ENCODE data around the gene GAL.

Gene GAL

GRCh38 chr11:68659158-68659921 is 25.0 kb upstream of the GAL start:
- DNase-seq = no peak

GRCh38 chr11:68660066-68660810 is 24.1 kb upstream of the GAL start:
- no peak for DNase-seq

GRCh38 chr11:68661014-68661413 is 23.3 kb upstream of the GAL start:
- no peak for DNase-seq

- DNase-seq = no peak
Observed at GRCh38 chr11:68661697-68662603, 22.4 kb upstream of the GAL start.

GRCh38 chr11:68663482-68664010 is 20.8 kb upstream of the GAL start:
- DNase-seq = no peak

- no peak for DNase-seq
Observed at GRCh38 chr11:68664141-68664540, 20.2 kb upstream of the GAL start.

- no peak for DNase-seq
Observed at GRCh38 chr11:68664906-68665305, 19.4 kb upstream of the GAL start.

GRCh38 chr11:68665436-68665835 is 18.9 kb upstream of the GAL start:
- no peak for DNase-seq

- DNase-seq = no peak
Observed at GRCh38 chr11:68666849-68667248, 17.5 kb upstream of the GAL start.

- no peak for DNase-seq
Observed at GRCh38 chr11:68667511-68668500, 16.5 kb upstream of the GAL start.

- no peak for DNase-seq
Observed at GRCh38 chr11:68669301-68670090, 14.8 kb upstream of the GAL start.

GRCh38 chr11:68670208-68670992 is 13.9 kb upstream of the GAL start:
- DNase-seq = no peak

- no peak for DNase-seq
Observed at GRCh38 chr11:68673306-68673945, 10.9 kb upstream of the GAL start.

GRCh38 chr11:68673991-68674390 is 10.4 kb upstream of the GAL start:
- no peak for DNase-seq

- no peak for DNase-seq
Observed at GRCh38 chr11:68674461-68674860, 9.9 kb upstream of the GAL start.

GRCh38 chr11:68677432-68677831 is 6.9 kb upstream of the GAL start:
- no peak for DNase-seq

GRCh38 chr11:68678031-68678441 is 6.3 kb upstream of the GAL start:
- DNase-seq = no peak

- DNase-seq = no peak
Observed at GRCh38 chr11:68680541-68681231, 3.7 kb upstream of the GAL start.

GRCh38 chr11:68682531-68682961 is 1.8 kb upstream of the GAL start:
- DNase-seq = no peak

Data from activated CD8-positive, alpha-beta memory T cell treated with anti-CD3 and anti-CD28 coated beads, Interleukin-2, amount 50 U/mL, for 48 hours (primary cell).